Erythroblast (primary cell): ENCODE measurements around the gene TBX4.

Source experiments
- GATA1 ChIP-seq: IDR thresholded peaks from 2 replicates; pipeline ENCODE4 v1.6.1; 2011; ENCODE audit warnings: low read depth, mild to moderate bottlenecking, control low read depth, low read length, moderate library complexity
- POLR2A ChIP-seq: IDR thresholded peaks from 2 replicates; pipeline ENCODE4 v1.6.1; 2011; ENCODE audit warnings: mild to moderate bottlenecking, low read length

GRCh38 chr17:61476476-61477203 lies 24.4 kb downstream of the TBX4 start:
- no peak for TF ChIP-seq POLR2A
- no peak for TF ChIP-seq GATA1
